ENCODE measurements around the gene MAK. TPM values are rescaled to one million over a fixed set of nuclear protein-coding genes. Genes with fewer than 3 reads are reported as not detected.
"Not testable (repeated sequence)": the region's sequence is repeated elsewhere in the genome, so short reads cannot be mapped to it uniquely, and the experiment has no call there.

The MAK gene
- total RNA-seq, 1 donor from 2014 or later: 0.17 TPM

DNA sequence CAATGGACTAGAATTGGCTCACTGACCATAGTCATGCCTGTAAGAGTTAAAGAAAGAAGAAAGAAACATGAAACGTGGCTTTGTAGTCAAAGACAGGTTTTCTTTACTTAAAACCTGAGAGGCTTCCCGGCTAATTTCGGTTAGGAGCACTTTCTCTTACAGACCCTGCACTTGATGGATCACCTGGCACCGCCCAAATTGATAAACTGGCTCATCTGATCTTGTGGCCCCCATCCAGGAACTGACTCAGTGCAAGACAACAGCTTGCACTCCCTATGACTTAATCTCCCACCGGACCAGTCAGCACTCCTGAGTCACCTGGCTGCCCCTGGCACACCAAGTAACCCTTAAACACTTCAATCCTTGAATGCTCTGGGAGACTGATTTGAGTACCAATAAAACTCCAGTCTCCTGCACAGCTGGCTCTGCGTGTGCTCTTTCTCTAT lies 78.4 kb downstream of the MAK start:
- TF ChIP-seq, protein P1, sequence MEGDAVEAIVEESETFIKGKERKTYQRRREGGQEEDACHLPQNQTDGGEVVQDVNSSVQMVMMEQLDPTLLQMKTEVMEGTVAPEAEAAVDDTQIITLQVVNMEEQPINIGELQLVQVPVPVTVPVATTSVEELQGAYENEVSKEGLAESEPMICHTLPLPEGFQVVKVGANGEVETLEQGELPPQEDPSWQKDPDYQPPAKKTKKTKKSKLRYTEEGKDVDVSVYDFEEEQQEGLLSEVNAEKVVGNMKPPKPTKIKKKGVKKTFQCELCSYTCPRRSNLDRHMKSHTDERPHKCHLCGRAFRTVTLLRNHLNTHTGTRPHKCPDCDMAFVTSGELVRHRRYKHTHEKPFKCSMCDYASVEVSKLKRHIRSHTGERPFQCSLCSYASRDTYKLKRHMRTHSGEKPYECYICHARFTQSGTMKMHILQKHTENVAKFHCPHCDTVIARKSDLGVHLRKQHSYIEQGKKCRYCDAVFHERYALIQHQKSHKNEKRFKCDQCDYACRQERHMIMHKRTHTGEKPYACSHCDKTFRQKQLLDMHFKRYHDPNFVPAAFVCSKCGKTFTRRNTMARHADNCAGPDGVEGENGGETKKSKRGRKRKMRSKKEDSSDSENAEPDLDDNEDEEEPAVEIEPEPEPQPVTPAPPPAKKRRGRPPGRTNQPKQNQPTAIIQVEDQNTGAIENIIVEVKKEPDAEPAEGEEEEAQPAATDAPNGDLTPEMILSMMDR (IDR thresholded peaks at IDR 0.05; ENCODE audit: insufficient read depth, low read length, poor library complexity, severe bottlenecking): no peak
- Histone ChIP-seq H3K27me3 (ENCODE audit: control insufficient read depth, insufficient read depth, low read length) (no peaks in the 10 kb centered on the region), H3K36me3 (ENCODE audit: control insufficient read depth, insufficient read depth, low read length) (no peaks in the 10 kb centered on the region), H3K4me3 (ENCODE audit: low read depth, low read length) (no peak overlapping the region)
- DNase-seq (ENCODE audit: low read depth): peak; percentile 94

DNA sequence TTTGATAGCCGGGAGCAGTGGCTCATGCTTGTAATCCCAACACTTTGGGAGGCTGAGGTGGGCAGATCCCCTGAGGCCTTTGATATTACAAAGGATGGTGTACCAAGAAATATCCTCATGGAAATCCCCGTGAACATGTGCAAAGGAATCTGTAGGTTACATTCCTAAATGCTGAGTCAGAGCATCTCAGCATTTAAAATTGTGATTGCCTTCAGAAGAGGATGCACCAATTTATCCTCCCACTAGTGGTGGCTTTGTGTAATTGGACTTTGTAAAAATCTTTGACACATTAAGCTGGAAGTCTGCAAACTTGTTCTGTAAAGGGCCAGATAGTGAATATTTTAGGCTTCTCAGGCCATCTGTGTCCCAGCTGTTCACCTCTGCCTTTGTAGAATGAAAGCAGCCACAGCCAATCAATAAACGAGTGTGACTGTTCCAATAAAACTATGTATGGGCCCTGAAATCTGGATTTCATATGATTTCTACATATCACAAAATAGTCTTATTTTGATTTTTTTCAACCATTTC lies 79.0 kb downstream of the MAK start:
- TF ChIP-seq, protein P1 (IDR thresholded peaks at IDR 0.05; ENCODE audit: insufficient read depth, low read length, poor library complexity, severe bottlenecking): peak; percentile 59

DNA sequence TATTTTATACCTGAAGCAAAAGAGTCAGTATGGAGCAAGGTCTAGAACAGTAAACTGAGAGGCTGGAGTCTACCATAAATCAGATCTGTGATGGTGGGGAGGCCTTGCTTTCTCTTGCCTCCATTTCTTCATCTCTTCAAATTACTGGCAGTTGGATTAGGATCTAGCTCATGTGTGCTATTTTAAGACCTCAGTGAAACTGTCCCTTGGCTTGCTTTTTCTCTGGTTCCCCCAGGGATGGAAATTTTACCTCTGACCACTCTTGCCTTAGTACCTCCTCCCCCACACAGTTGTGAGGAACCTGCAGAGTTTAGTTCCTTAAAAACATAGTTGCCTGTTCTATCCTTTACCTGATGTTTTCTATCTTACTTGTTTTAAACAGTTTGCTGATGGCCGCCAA lies 82.3 kb downstream of the MAK start:
- peaks cover 3% of the 10 kb centered on the region for H3K36me3 ChIP-seq (ENCODE audit: control insufficient read depth, insufficient read depth, low read length)
- no peak for DNase-seq (ENCODE audit: low read depth)
- TF ChIP-seq, protein P1 (IDR thresholded peaks at IDR 0.05; ENCODE audit: insufficient read depth, low read length, poor library complexity, severe bottlenecking): no peak
- no peaks in the 10 kb centered on the region for H3K27me3 ChIP-seq (ENCODE audit: control insufficient read depth, insufficient read depth, low read length)
- no peak overlapping the region for H3K4me3 ChIP-seq (ENCODE audit: low read depth, low read length)

More for the DNA sequence above, 79.0 kb downstream of the MAK start:
- no peak overlapping the region for H3K4me3 ChIP-seq (ENCODE audit: low read depth, low read length)
- H3K36me3 ChIP-seq (ENCODE audit: control insufficient read depth, insufficient read depth, low read length): no peaks in the 10 kb centered on the region
- H3K27me3 ChIP-seq (ENCODE audit: control insufficient read depth, insufficient read depth, low read length): no peaks in the 10 kb centered on the region
- peak; percentile 91 for DNase-seq (ENCODE audit: low read depth)

- H3K4me3 ChIP-seq (ENCODE audit: low read depth, low read length); DNase-seq (ENCODE audit: low read depth); H3K36me3 ChIP-seq (ENCODE audit: control insufficient read depth, insufficient read depth, low read length); H3K27me3 ChIP-seq (ENCODE audit: control insufficient read depth, insufficient read depth, low read length): not testable (repeated sequence)
Observed at GRCh38 chr6:10751757-10752156, 86.6 kb downstream of the MAK start.

DNA sequence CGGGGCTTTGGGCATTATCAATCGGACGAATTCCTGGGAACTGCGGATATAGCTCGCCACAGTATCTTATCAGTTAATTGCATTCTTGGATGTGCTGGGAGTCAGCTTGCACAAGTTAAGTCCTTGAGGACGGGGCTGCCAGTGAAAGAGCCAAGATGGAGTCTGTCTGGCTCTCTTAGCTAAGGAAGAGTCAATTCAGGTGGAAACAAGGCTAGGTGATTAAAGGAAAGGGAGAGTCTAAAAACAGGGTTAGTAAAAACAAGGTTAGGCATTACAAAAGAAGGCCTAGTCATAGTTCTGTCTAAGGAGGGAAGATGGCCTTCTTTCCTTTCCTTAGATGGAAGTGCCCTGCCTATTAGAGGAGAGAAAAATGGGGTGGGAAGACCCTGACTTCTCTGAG lies 87.8 kb downstream of the MAK start:
- H3K27me3 ChIP-seq (ENCODE audit: control insufficient read depth, insufficient read depth, low read length); H3K4me3 ChIP-seq (ENCODE audit: low read depth, low read length); DNase-seq (ENCODE audit: low read depth); H3K36me3 ChIP-seq (ENCODE audit: control insufficient read depth, insufficient read depth, low read length): not testable (repeated sequence)

GRCh38 chr6:10749734-10750133 lies 88.6 kb downstream of the MAK start:
- no peak for DNase-seq (ENCODE audit: low read depth)
- peaks cover 6% of the 10 kb centered on the region for H3K36me3 ChIP-seq (ENCODE audit: control insufficient read depth, insufficient read depth, low read length)
- no peak overlapping the region for H3K4me3 ChIP-seq (ENCODE audit: low read depth, low read length)
- no peaks in the 10 kb centered on the region for H3K27me3 ChIP-seq (ENCODE audit: control insufficient read depth, insufficient read depth, low read length)
- TF ChIP-seq, protein P1 (IDR thresholded peaks at IDR 0.05; ENCODE audit: insufficient read depth, low read length, poor library complexity, severe bottlenecking): no peak

DNA sequence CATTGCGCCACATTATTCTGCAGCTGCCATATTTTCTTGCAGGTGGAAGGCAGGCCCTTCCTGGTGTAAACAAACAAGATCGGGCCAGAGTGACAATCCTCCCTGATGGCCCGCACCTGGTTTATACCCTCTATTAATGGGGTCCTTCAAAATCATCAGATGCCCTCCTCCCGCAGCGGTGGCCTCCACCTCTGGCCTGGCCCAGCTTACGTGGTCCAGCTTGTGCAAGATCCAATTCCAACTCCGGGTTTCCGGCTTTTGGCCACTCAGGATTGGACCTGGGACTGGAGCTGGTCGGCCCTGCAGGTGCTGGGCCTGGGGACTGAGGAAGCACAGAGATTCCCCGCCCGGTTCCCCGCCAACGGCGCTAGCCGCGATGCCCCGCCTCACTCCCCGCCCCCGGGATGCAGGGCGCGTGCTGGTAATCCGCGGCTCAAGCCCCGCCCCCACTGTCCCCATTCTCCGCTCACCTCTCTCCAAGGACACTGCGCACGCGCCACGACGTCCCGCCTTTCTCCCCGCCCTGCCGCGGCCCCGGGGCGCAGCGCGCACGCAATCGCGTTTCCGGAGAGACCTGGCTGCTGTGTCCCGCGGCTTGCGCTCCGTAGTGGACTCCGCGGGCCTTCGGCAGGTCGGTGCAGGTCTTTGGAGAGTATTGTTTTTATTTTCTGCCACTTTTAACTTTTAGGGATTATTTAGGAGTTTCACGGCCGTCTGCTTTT lies 90.9 kb downstream of the MAK start, which contains the start of gene TMEM14B:
TMEM14B (plus strand) TSS at position 555 of the 722 bp plus-strand sequence. CDS start 1,441 bp downstream, outside the sequence.
- TF ChIP-seq, protein P1 (IDR thresholded peaks at IDR 0.05; ENCODE audit: insufficient read depth, low read length, poor library complexity, severe bottlenecking): no peak
- DNase-seq (ENCODE audit: low read depth): peak; percentile 75
- Histone ChIP-seq H3K36me3 (ENCODE audit: control insufficient read depth, insufficient read depth, low read length) (peaks cover 4% of the 10 kb centered on the region), H3K27me3 (ENCODE audit: control insufficient read depth, insufficient read depth, low read length) (no peaks in the 10 kb centered on the region), H3K4me3 (ENCODE audit: low read depth, low read length) (peak within 1 kb of the TSS; percentile 68)

Data from kidney epithelial cell (primary cell).